HEK293T (cell line): ENCODE measurements around the gene FLII.

Experiments
- SP1 ChIP-seq: fragments of 450-650 bp; IDR thresholded peaks from 2 replicates; pipeline ENCODE4 v1.6.1; 2017
- SUZ12 ChIP-seq: fragments of 450-650 bp; IDR thresholded peaks from 2 replicates; pipeline ENCODE4 v1.6.1; 2016; ENCODE audit warnings: mild to moderate bottlenecking

GRCh38 chr17:18291718-18292540 lies 33.4 kb upstream of the FLII start:
- TF ChIP-seq SP1: no peak
- TF ChIP-seq SUZ12: no peak
